ENCODE measurements around the gene PDE11A.

Gene PDE11A

GRCh38 chr2:177625744-177626650 is 446.6 kb downstream of the PDE11A start:
- no peak for DNase-seq (ENCODE audit: low read depth)

- no peak for DNase-seq (ENCODE audit: low read depth)
Observed at GRCh38 chr2:177622521-177622920, 450.1 kb downstream of the PDE11A start.

- DNase-seq (ENCODE audit: low read depth) = no peak
Observed at GRCh38 chr2:177619986-177620385, 452.6 kb downstream of the PDE11A start.

- no peak for DNase-seq (ENCODE audit: low read depth)
Observed at GRCh38 chr2:177619461-177619860, 453.1 kb downstream of the PDE11A start.

GRCh38 chr2:177618255-177619253 is 454.0 kb downstream of the PDE11A start:
- DNase-seq (ENCODE audit: low read depth) = peak; percentile 60

GRCh38 chr2:177617849-177618248 is 454.7 kb downstream of the PDE11A start:
- no peak for DNase-seq (ENCODE audit: low read depth)

- DNase-seq (ENCODE audit: low read depth) = no peak
Observed at GRCh38 chr2:177616731-177617130, 455.8 kb downstream of the PDE11A start.

- no peak for DNase-seq (ENCODE audit: low read depth)
Observed at GRCh38 chr2:177616066-177616465, 456.5 kb downstream of the PDE11A start.

GRCh38 chr2:177612659-177613058 is 459.9 kb downstream of the PDE11A start:
- DNase-seq (ENCODE audit: low read depth) = no peak

GRCh38 chr2:177611310-177611886 is 461.2 kb downstream of the PDE11A start:
- no peak for DNase-seq (ENCODE audit: low read depth)

- no peak for DNase-seq (ENCODE audit: low read depth)
Observed at GRCh38 chr2:177610813-177611212, 461.8 kb downstream of the PDE11A start.

- DNase-seq (ENCODE audit: low read depth) = no peak
Observed at GRCh38 chr2:177606636-177607035, 465.9 kb downstream of the PDE11A start.

GRCh38 chr2:177604271-177605065 is 468.1 kb downstream of the PDE11A start:
- DNase-seq (ENCODE audit: low read depth) = no peak

GRCh38 chr2:177603768-177604167 is 468.8 kb downstream of the PDE11A start:
- no peak for DNase-seq (ENCODE audit: low read depth)

- no peak for DNase-seq (ENCODE audit: low read depth)
Observed at GRCh38 chr2:177603181-177603580, 469.4 kb downstream of the PDE11A start.

- no peak for DNase-seq (ENCODE audit: low read depth)
Observed at GRCh38 chr2:177602611-177603164, 469.9 kb downstream of the PDE11A start.

- DNase-seq (ENCODE audit: low read depth) = no peak
Observed at GRCh38 chr2:177600917-177601316, 471.7 kb downstream of the PDE11A start.

- no peak for DNase-seq (ENCODE audit: low read depth)
Observed at GRCh38 chr2:177599956-177600355, 472.6 kb downstream of the PDE11A start.

- no peak for DNase-seq (ENCODE audit: low read depth)
Observed at GRCh38 chr2:177599139-177599688, 473.4 kb downstream of the PDE11A start.

- no peak for DNase-seq (ENCODE audit: low read depth)
Observed at GRCh38 chr2:177598326-177599138, 474.0 kb downstream of the PDE11A start.

Measured in HS-27A (cell line).